22Rv1 (cell line): ENCODE data around the gene MRPL9.

Experiments used
- CTCF ChIP-seq: fragments of 450-650 bp; IDR thresholded peaks from 2 replicates; pipeline ENCODE4 v1.5.1; 2017; ENCODE audit warnings: mild to moderate bottlenecking
- ZFX ChIP-seq: fragments of 450-650 bp; IDR thresholded peaks from 2 replicates; pipeline ENCODE4 v1.6.1; 2017; ENCODE audit warnings: antibody characterized with exemption, borderline replicate concordance

DNA sequence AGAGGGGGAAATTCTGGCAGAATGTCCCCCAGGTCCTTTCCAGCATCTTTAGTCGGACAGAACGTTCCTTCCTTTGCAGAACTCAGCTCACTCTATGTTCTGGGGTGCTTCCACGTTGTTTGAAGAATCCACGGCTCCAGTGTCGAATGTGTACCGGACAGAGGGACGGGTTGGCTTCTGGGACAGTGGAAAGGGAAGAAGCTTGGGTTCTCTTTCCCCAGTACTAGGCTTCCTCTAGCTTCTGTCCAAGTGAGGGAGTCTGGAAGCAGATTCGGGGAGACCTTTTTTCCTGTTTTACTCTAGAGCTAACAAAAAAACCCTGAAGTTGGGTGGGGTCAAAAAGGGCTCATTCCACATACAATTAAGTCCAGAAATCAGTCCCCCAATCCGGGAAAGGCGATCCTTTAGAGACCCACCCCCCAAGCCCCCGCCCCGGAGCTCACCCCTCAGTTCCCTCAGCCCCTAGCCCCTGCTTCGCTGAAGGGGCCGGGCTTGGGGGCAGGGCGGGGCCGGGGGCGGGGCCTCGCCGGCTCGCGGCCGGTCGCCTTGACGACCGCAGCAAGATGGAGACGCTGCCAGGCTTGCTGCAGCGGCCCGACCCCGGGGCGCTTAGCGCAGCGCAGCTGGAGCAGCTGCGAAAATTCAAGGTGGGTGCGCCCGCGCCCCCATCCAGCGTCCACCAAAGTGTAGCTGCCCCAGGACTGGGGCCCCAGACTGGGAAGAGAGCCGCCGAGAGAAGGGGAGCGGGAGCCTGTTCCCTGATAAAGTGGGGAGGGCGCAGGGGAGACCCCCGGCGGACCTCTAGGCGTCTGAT lies 42.1 kb downstream of the MRPL9 start, which contains the start of gene RIIAD1:
- no peak for TF ChIP-seq CTCF
- TF ChIP-seq ZFX, result no peak
